ENCODE data around the gene CDH22.

CDH22 gene

DNA sequence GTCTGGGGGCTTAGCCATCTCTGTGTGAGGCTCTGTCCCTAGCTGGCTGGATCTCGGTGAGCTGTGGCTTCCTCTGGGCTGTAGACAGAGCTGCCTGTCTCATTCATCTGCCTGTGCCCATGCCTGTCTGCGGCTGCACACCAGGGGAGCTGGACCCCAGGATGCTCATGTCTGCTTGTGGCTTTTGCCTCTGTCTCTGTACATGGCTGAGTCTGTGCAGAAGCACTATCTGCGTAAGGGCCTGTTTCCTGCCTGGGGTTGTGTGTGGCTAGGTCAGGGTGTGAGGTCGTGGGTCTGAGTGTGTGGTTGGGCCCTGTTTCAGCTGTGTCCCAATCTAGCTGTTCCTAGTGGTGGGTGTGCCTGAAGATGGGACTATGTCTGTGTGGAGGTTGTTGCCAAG, 68.2 kb downstream of the CDH22 start:
- DNase-seq (ENCODE audit: low spot score): no peak

- no peak for DNase-seq (ENCODE audit: low spot score)
Measured at GRCh38 chr20:46237736-46238135, 70.6 kb downstream of the CDH22 start.

DNA sequence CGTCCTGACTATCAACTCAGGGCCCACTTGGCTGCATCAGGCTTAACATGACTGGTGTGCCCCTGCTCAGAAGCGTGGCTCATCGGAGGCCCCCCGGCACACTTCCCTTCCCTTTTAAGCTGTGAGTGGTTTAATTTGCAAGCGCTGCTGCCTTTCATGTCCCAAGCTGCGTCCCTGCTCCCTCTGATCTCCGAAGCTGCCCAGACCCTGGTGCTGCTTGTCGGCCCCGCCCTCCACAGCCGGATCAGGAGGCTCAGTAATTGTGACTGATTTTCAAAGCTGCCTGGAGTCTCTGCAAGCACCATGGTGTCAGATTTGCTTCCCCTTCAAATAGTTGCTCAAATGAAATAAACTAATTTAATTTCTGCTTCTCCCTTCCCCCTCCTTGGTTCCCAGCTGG, 71.1 kb downstream of the CDH22 start:
- DNase-seq (ENCODE audit: low spot score): no peak

GRCh38 chr20:46235077-46235476, 73.2 kb downstream of the CDH22 start:
- no peak for DNase-seq (ENCODE audit: low spot score)

GRCh38 chr20:46233701-46234100, 74.6 kb downstream of the CDH22 start:
- DNase-seq (ENCODE audit: low spot score): no peak

DNA sequence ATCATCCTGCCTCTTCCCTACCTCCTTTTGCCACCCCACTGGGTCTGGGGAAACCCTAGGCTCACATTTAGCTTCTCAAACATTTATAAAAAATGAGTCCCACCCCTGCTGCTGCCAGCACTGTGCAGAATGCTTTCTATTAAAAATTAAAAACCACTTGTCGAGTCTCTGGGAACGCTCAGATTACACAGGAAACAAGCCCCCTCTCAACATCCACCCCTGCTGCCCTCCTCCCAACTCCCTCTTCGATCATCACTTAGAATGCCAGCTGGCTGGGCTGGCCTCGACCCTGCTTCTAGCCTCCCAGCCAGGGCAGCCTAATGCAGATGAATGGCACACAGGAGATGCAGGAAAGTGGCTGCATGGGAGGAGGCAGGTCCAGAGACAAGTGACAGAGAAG, 75.8 kb downstream of the CDH22 start:
- DNase-seq (ENCODE audit: low spot score): no peak

GRCh38 chr20:46230801-46231282, 77.5 kb downstream of the CDH22 start:
- DNase-seq (ENCODE audit: low spot score): peak; percentile 65

- DNase-seq (ENCODE audit: low spot score): no peak
Measured at GRCh38 chr20:46230106-46230491, 78.2 kb downstream of the CDH22 start.

DNA sequence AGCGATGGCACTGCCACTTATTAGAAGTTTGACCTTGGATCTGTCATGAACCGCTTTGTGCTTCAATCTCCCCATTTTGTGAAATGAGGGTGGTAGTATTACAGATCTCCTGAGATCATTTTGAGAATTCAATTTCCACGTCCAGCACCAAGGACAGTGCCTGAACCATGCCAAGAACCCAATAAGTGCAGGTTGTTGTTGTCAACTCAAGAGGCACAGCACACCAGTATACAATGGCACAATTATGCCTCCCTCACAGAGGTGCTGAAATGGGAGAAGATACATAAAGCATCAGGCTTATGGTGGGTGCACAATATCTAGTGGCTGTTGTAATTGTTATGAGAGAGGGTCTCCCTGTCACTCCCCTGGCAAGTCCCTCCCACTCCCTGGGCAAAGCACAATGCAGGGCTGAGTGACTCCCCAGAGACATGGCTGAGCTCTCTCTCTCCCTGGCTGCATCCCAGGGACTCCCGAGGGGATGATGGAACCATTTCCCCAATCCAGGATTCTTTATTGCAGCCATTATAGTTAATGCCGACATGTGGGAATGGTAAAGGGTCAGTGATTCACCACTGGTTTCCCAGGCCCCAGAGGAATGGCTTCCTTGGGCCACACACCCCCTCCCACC, 78.7 kb downstream of the CDH22 start:
- no peak for DNase-seq (ENCODE audit: low spot score)

DNA sequence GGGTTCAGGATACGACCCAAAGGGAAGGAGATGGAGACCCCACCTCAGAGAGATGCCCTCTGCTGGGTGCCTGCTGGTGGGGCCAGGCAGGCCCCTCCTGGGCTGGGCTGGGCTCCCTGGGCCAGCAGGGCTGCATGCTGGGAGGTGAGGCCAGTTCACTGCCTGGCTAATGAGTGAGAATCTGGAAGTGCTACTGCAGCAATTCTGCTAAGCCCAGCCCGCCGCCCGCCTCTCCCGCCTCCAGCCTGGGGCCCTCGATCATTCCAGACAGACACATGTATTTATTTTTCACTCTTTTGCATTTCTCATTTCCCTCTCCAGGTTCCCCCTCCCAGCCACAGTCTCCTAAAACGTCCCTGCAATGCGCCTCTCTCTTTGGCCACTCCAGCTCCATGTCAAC, 79.6 kb downstream of the CDH22 start:
- no peak for DNase-seq (ENCODE audit: low spot score)

- DNase-seq (ENCODE audit: low spot score): no peak
Measured at GRCh38 chr20:46227272-46227767, 81.0 kb downstream of the CDH22 start.

DNA sequence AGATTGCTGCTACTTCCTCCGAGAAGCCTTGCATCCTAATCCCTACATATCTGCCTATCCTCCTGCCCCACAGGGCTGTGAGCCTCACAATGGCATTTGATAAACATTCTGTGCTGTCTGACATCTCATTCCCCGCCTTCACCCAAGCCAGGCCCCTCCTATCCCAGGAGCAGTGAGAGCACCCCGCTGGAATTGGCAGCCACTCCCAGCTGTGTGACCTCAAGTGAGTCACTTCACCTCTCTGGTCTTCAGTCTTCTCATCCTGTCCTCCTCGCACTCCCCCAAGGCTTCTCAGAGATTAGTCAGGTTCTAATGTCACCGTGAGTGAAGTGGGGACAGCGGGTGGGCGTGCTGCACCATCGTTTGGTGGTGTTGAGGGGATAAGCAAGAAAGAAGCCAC, 81.7 kb downstream of the CDH22 start:
- no peak for DNase-seq (ENCODE audit: low spot score)

DNA sequence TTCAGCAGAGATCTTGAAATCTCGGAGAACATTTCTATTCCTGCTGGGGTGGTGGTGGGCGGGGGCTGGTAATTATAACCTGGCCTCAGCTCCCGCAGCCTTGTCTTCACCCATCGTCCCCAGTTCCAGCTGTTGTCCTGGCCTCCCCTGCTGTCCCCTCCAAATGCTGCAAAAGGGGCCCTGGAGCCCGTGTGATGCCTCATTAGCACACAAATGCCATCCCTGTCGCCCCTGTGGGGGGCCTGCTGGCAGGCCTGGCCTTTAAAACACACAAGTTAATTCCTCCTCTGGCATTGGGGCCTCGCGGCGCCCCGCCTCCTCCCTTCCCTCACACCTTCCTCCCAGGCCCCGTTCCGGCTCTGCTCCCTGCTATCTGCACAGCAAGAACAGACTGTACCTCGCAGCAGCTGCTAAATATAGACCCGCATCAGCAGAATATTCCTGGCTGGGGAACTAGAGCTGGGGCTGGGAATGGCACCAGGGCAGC, 85.7 kb downstream of the CDH22 start:
- no peak for DNase-seq (ENCODE audit: low spot score)

DNA sequence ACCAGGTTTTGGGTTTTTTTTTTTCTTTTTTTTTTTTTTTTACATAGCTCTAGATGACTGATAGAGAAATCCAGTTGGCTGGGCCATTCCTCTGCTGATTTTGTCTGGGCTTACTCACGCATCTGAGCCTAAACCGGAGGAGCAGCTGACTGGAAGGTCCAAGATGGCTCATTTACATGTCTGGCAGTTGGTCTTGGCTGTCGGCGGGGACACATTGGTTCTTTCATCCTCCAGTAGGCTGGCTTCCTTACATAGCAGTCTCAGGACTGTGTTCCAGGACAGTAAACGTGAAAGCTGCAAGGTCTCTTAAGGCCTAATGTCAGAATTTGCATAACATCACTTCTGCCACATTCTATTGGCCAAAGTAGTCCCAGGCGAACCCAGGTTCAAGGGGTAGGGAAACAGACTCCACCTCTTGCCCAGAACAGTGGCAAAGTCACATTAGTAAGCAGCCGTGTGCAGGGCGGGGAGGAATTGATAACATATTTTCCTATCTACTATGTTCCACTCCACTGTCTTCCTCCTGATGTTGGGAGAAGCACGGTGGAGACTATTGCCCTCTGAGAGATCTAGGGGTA, 87.0 kb downstream of the CDH22 start:
- DNase-seq (ENCODE audit: low spot score): no peak

DNA sequence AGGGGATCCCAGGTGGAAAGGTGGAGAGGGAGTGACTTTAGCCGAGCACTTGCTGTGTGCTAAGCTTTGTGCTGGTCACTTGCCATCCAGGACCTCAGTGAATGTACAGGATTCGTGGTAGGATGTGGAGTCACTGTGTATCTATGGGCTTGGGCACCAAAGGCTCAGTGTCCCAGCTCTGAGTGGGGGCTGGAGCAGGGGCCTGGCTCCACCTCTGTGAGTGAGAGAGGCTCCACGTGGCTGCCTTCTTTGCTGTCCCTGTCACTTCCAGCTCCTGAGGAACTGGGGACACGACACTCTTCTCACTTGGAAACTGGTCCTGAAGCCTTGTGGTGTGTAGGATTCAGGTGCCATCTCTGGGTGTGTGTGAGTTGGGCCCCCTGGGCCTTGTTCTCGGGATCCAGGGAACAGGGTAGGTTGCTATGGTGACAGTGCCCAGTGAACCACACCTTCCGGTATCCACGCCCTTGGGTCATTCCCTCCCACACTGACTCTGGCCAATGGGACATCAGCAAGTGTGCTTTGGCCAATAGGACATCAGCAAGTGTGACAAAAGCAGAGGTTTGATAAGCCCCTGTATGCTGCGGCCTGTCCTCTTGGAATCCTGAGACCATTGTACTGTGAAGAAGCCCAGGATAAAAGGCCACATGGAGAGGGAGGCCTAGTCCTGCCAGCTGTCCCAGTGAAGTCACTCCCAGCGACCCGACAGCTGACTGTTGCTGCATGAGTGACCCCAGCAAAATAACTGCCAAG, 87.7 kb downstream of the CDH22 start:
- peak; percentile 98 for DNase-seq (ENCODE audit: low spot score)

- no peak for DNase-seq (ENCODE audit: low spot score)
Measured at GRCh38 chr20:46219920-46220319, 88.4 kb downstream of the CDH22 start.

GRCh38 chr20:46219190-46219589, 89.1 kb downstream of the CDH22 start:
- no peak for DNase-seq (ENCODE audit: low spot score)

DNA sequence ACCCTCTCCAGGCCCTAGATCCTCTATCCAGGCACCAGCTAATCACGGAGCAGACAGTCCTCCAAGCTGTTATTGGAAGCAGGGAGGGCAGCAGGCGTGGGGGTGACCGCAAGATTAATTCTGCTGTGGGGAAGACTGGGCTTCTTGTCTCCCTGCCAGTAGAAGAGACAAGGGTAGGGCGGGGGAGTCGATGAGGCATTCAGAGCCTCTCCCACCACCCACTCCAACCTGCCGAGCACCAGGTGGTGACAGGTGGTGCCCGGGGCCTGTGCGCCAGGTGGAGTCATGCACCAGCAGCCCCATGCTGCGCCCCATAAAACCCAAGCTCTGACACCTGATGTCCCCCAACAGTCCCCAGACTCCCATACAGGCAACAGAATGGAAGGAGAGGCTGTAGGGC, 89.6 kb downstream of the CDH22 start:
- DNase-seq (ENCODE audit: low spot score): no peak

DNA sequence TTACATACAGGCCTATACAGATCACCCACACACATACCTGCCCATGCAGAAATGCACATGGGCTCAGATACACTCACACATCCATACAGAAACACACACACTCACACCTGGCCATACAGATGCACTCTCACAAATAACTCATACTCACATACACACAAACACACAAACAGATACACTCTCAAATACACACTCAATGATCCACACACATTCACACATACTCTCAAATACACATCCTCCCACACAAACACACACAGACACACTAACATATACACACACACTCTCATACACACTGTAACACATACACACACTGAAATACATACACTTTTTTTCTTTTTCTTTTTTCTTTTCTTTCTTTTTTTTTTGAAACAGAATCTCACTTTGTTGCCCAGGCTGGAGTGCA, 90.7 kb downstream of the CDH22 start:
- no peak for DNase-seq (ENCODE audit: low spot score)

- DNase-seq (ENCODE audit: low spot score): no peak
Measured at GRCh38 chr20:46216770-46217464, 91.4 kb downstream of the CDH22 start.

DNA sequence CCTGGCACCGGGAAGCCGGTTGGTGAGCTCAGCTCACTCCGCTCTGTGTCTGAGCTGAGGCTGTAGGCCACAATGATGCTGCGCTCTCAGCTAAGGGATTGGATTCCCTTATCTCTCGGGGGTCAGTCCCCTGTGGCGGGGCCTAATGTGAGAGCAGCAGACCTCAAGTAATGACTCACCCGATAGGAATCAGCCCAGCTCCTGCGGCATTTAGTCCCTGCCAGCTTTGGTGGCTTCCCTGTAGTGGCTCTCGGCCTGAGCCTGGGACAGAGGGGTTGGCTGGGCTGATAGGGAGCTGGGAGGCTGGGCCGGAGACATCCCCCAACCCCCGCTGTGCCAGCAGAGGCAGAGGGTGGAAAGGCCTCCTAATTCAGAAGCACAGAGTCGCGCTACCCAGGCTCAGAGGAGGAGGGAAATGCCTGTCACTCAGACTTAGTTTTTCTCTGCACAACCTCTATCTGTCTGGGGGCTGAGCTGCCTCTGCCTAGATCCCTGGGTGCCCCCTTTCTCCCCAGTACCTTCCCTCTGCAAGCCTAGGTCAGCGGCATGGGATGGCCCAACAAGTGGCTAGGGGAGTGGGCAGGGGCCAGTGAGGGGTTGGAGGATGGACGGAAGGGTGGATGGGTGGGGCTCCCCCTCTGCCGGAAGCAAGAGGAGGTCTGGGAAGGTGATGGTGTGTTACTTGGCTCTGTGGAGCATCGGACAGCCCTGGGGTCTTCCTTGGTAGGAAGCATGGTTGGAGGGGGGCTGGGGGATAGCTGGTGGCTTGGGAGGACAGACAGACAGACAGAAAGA, 92.2 kb downstream of the CDH22 start:
- peak; percentile 96 for DNase-seq (ENCODE audit: low spot score)
